GM18861 (cell line): Measurements from ENCODE around the gene RFLNA.

ENCODE experiments used
- ATAC-seq: cut with Tn5 transposase; IDR thresholded peaks from one replicate; pipeline ENCODE4 v1.9.1; 2021; ENCODE audit not compliant: unreplicated experiment

Gene RFLNA

GRCh38 chr12:124354400-124354799 is 59.5 kb downstream of the RFLNA start:
- ATAC-seq: no peak

- ATAC-seq: no peak
Observed at GRCh38 chr12:124356221-124356620, 61.3 kb downstream of the RFLNA start.

GRCh38 chr12:124357616-124358015 is 62.7 kb downstream of the RFLNA start:
- no peak for ATAC-seq

GRCh38 chr12:124358572-124358971 is 63.7 kb downstream of the RFLNA start:
- ATAC-seq: no peak

- ATAC-seq: no peak
Observed at GRCh38 chr12:124359671-124360581, 65.0 kb downstream of the RFLNA start.

- no peak for ATAC-seq
Observed at GRCh38 chr12:124361074-124361970, 66.4 kb downstream of the RFLNA start.

GRCh38 chr12:124361996-124362395 is 67.1 kb downstream of the RFLNA start:
- no peak for ATAC-seq

GRCh38 chr12:124363353-124363965 is 68.6 kb downstream of the RFLNA start:
- no peak for ATAC-seq

- no peak for ATAC-seq
Observed at GRCh38 chr12:124364543-124364942, 69.7 kb downstream of the RFLNA start.
